ENCODE results near the gene S100A2. TPM values are rescaled to one million over a fixed set of nuclear protein-coding genes. Genes with fewer than 3 reads are reported as not detected.
A peak's percentile ranks its signal among the peaks of the same experiment; 100 is the strongest.

The S100A2 gene
- total and polyA plus RNA-seq, 2 of the 8 experiments (the other 6 are each of a cell fraction or from before 2014, with no cell fraction given), result 0.86 TPM; not detected in 1

GRCh38 chr1:153546796-153547559 lies 18.7 kb downstream of the S100A2 start:
- no peak overlapping the region for H2BK120ac ChIP-seq (replicated peaks; ENCODE audit: low read depth, low read length)
- peak overlapping the region; percentile 5; the same call in 1 of the 2 replicates for H2BK5ac ChIP-seq (ENCODE audit: low read depth, low read length)
- no peak overlapping the region for H3K4me2 ChIP-seq (ENCODE audit: insufficient read depth in 1 of 2, low read depth in 2 of 2, low read length in 2 of 2)
- CTCF ChIA-PET (ENCODE audit: partially characterized antibody), result interaction anchor here (0.9 to 12.9 kb wide), 5 partner anchors 11 to 81 kb away, joined by 5 to 165 read pairs (median 10); partner anchors contain the start of genes S100A1, S100A13, S100A2 and S100A5
- FAIRE-seq (no peak), DNase-seq (ENCODE audit: low read depth in 1 of 2, low spot score in 2 of 2) (no peak)
- no peaks in the 10 kb centered on the region for H3K79me1 ChIP-seq (ENCODE audit: low read depth, low read length)
- no peak overlapping the region; the same call in 1 of the 2 replicates for H2AFZ ChIP-seq (ENCODE audit: low read length)
- H3K23ac ChIP-seq (ENCODE audit: insufficient read length), result no peak overlapping the region
- no peak overlapping the region for H3K27ac ChIP-seq (ENCODE audit: low read depth, low read length)
- H3K27me3 ChIP-seq (replicated peaks in 1 of 4; ENCODE audit: control insufficient read depth in 3 of 4, extremely low read depth in 1 of 4, insufficient read depth in 3 of 4, low read length in 3 of 4), result no peaks in the 10 kb centered on the region; a peak in 2 of 7 replicates
- H3K79me2 ChIP-seq (ENCODE audit: control insufficient read depth in 1 of 2, insufficient read depth in 2 of 2, low read length in 2 of 2), result no peaks in the 10 kb centered on the region
- H4K20me1 ChIP-seq (replicated peaks in 1 of 2; ENCODE audit: control insufficient read depth in 1 of 2, insufficient read depth in 2 of 2, low read length in 2 of 2), result no peaks in the 10 kb centered on the region
- H2AK5ac ChIP-seq (ENCODE audit: low read depth, low read length), result no peak overlapping the region
- H4K5ac ChIP-seq (ENCODE audit: insufficient read length, low read depth, low read length), result no peak overlapping the region
- H3K56ac ChIP-seq (replicated peaks; ENCODE audit: insufficient read length, low read depth, low read length), result no peak overlapping the region
- no peaks in the 10 kb centered on the region for H3K9me3 ChIP-seq (ENCODE audit: insufficient read depth in 2 of 2, low read depth in 1 of 2, low read length in 1 of 2)
- peaks cover 6% of the 10 kb centered on the region for H3K23me2 ChIP-seq (ENCODE audit: low read depth, low read length)
- peak overlapping the region; percentile 75; the same call in 1 of the 2 replicates for H2BK20ac ChIP-seq (ENCODE audit: low read length)
- no peak overlapping the region for H4K91ac ChIP-seq (replicated peaks; ENCODE audit: insufficient read length, low read length)
- H3K4ac ChIP-seq (replicated peaks; ENCODE audit: insufficient read length, low read depth, low read length), result no peak overlapping the region
- H4K8ac ChIP-seq (ENCODE audit: extremely low read depth, insufficient read depth, low read length), result no peak overlapping the region
- H3K4me3 ChIP-seq (ENCODE audit: extremely low read depth in 1 of 4, insufficient read depth in 2 of 4, low read depth in 3 of 4, low read length in 4 of 4), result no peak overlapping the region
- peak overlapping the region; percentile 83; the same call in 1 of the 2 replicates for H2BK15ac ChIP-seq (ENCODE audit: low read length)
- no peak overlapping the region for H3K14ac ChIP-seq (ENCODE audit: insufficient read length)
- peak overlapping the region; percentile 24; the same call in 1 of the 2 replicates for H3K18ac ChIP-seq (ENCODE audit: extremely low read depth, low read length)
- H3K9ac ChIP-seq (replicated peaks in 1 of 4; ENCODE audit: extremely low read depth in 1 of 4, low read depth in 3 of 4, low read length in 3 of 4), result no peak overlapping the region
- H3K4me1 ChIP-seq (replicated peaks in 1 of 4; ENCODE audit: control insufficient read depth in 3 of 4, insufficient read depth in 4 of 4, low read length in 3 of 4), result peaks cover 4 to 35% (median 21%) of the 10 kb centered on the region in 4 experiments
- POLR2A ChIA-PET (ENCODE audit: partially characterized antibody), result interaction anchor here (0.7 kb wide), 1 partner anchor 18 kb away, joined by 3 read pairs; no protein-coding TSS in a partner anchor
- H3K36me3 ChIP-seq (ENCODE audit: control insufficient read depth in 2 of 4, insufficient read depth in 4 of 4, low read length in 3 of 4), result no peaks in the 10 kb centered on the region
- WGBS, 2 experiments (ENCODE audit: extremely low coverage in 1 of 2, insufficient coverage in 1 of 2, insufficient read length in 1 of 2, insufficient replicate concordance in 2 of 2, low coverage in 1 of 2, low lambda C conversion rate in 2 of 2, missing lambda C conversion rate in 1 of 2), result 78% methylated on average over 14 of the region's 14 CpGs; no CpG with 5 or more reads in 1 of the 2 experiments
- H2BK12ac ChIP-seq (ENCODE audit: low read depth, low read length), result peak overlapping the region; percentile 62; the same call in 1 of the 2 replicates
- TF ChIP-seq E2F6 (IDR thresholded peaks at IDR 0.05), result peak; percentile 73
- no peak for TF ChIP-seq SP4 (IDR thresholded peaks at IDR 0.05; ENCODE audit: low read length)
- TF ChIP-seq MAFK (IDR thresholded peaks at IDR 0.05; ENCODE audit: low read depth, low read length), result no peak
- TF ChIP-seq SIN3A (conservative IDR thresholded peaks at IDR 0.05 in 1 of 2, IDR thresholded peaks at IDR 0.05 in 1 of 2; ENCODE audit: low read depth in 1 of 2, low read length in 2 of 2), result no peak
- no peak for TF ChIP-seq RAD21 (IDR thresholded peaks at IDR 0.05 in 1 of 2, conservative IDR thresholded peaks at IDR 0.05 in 1 of 2; ENCODE audit: low read depth in 2 of 2, low read length in 2 of 2)
- TF ChIP-seq KDM1A (IDR thresholded peaks at IDR 0.05; ENCODE audit: borderline replicate concordance, low read length), result no peak
- peak in 2 of 3 experiments; percentile 8 to 10; a peak in 2 of 4 replicates for TF ChIP-seq CTCF (IDR thresholded peaks at IDR 0.05; ENCODE audit: control extremely low read depth in 1 of 3, insufficient read depth in 1 of 3, low read depth in 1 of 3, low read length in 3 of 3)
